HG03135 (cell line): Measurements from ENCODE around the gene CD4.
"Not testable (repeated sequence)": the region's sequence is repeated elsewhere in the genome, so short reads cannot be mapped to it uniquely, and the experiment has no call there.

Experiments used
- ATAC-seq: cut with Tn5 transposase; IDR thresholded peaks from one replicate; pipeline ENCODE4 v1.9.1; 2021; ENCODE audit warnings: mild to moderate bottlenecking, moderate library complexity; ENCODE audit not compliant: unreplicated experiment

Gene CD4

DNA sequence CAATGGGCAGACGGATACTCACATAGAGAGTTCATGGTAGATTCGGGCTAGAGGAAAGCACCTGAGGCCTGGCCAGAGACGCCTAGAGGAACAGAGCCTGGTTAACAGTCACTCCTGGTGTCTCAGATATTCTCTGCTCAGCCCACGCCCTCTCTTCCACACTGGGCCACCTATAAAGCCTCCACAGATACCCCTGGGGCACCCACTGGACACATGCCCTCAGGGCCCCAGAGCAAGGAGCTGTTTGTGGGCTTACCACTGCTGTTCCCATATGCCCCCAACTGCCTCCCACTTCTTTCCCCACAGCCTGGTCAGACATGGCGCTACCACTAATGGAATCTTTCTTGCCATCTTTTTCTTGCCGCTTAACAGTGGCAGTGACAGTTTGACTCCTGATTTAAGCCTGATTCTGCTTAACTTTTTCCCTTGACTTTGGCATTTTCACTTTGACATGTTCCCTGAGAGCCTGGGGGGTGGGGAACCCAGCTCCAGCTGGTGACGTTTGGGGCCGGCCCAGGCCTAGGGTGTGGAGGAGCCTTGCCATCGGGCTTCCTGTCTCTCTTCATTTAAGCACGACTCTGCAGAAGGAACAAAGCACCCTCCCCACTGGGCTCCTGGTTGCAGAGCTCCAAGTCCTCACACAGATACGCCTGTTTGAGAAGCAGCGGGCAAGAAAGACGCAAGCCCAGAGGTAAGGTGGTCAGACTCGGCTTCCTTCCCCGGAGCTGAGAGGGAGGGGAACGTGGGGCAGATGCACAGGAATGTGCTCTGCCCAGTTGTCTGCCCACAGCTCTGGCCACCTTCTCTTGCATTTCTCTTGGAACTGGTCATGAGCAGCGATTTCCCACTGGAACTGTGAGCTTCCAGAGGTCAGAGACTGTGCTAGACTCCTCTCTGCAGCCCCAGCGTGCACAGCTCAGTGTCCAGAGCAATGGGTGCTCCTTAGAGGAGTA lies at the start of gene CD4:
TSS of gene CD4 (plus strand) at position 557 of the 953 bp plus-strand sequence. CDS start 10,611 bp downstream, outside the sequence.
- ATAC-seq: no peak

DNA sequence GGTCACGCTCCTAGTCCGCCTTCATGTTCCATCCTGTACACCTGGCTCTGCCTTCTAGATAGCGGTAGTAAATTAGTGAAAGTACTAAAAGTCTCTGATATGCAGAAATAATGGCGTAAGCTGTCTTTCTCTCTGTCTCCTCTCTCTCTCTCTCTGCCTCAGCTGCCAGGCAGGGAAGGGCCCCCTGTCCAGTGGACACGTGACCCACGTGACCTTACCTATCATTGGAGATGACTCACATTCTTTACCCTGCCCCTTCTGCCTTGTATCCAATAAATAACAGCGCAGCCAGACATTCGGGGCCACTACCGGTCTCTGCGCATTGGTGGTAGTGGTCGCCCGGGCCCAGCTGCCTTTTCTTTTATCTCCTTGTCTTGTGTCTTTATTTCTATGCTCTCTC lies 47.2 kb upstream of the CD4 start:
- ATAC-seq: not testable (repeated sequence)

DNA sequence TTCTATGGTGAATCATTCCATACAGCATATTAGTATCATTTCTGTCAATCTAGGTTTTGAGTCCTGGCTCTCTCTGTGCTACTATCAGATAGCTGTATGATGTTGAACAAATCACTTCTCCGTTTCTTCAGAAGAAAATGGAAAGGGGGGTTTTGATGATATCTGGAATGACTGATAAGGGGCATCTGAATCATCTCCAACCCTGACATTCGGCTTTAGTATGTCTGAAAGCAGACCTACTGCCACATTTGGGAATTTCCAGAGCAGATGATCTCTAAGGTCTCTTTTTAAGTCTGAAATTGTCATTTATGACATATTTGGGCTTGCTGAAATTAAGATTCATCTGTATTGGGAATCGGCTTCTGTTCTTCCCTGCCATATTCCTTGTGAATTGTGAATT lies 46.5 kb upstream of the CD4 start:
- no peak for ATAC-seq

DNA sequence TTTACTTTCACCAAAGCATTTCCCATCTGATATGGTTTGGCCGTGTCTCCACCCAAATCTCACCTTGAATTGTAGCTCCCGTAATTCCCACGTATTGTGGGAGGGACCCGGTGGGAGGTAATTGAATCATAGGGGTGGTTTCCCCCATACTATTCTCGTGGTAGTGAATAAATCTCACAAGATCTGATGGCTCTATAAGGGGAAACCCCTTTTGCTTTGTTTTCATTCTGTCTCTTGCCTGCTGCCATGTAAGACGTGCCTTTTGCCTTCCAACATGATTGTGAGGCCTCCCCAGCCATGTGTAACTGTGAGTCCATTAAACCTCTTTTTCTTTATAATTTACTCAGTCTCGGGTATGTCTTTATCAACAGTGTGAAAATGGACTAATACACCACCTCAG lies 46.0 kb upstream of the CD4 start:
- not testable (repeated sequence) for ATAC-seq

DNA sequence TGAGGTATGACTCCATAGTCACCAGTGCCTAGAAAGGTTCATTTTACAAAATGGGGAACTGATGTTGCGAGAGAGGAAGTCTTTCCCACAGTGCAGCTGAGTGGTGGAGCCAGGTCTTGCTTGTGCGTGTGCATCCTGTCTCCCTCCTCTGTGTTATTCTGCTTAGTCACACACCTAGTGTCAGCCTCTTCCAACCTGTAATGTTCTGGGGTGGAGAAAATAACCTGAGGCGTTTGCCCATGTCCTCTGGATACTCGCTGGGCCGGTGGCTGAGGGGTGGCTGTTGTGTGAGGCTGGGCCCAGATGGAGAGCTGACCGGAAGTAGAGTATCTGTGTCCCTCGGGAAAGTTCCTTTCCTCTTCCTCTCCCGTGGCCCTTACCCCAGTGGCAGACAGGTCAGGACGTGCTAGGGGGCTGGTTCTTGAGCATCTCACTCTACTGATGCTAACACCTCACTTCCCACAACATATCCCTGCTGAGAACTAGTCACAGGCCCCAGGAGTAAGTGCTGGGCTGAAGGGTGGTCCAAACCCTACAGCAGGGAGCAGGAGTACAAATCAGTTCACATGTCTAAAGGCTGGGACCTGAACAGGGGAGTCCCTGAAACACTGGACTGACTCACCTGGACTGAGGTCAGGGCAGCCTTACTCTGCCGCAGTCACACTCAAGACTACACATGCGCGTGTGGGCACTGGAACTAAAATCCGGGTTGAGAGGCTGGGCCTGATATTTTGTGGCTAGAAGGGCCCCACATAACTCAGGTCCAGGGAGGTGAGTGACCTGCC lies 43.4 kb upstream of the CD4 start:
- ATAC-seq: no peak

DNA sequence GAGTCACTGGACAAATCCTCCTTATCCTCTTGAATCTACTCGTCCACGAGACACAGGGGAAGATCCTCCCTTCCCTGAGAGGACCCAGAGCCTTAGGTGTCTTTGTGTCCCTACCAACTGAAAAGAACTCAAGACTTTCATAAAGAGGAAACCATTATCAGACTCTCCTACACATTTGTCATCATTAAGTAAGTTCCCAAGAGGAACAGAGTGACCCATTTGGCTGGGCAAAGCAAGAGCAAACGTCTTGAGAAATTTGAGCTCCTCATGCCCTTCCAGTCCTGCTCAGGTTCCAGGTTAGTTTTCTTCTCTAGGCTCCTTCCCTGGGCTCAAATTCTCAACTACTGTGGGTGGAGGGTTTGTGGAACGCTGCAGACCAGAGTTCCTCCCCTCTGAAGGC lies 42.1 kb upstream of the CD4 start:
- ATAC-seq: no peak

DNA sequence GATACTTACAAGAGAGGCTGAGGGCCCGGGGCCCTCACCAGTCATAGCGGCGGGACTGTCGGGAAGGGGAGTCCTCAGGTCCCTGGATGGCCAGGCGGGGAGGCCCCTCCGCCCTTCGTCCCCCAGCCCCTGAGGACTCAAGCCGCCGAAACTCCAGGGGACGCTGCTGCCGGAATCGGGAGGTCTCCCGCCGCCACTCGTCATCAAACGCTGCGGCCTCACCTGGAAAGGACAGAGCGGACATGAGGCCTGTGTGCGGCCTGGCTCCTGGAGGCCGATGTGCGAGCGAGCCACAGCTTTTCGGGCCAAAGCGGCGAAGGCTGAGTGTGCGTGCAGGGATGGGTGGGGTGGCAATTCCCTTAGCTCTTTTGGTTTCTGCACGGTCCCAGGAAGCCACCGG lies 40.6 kb upstream of the CD4 start:
- no peak for ATAC-seq

DNA sequence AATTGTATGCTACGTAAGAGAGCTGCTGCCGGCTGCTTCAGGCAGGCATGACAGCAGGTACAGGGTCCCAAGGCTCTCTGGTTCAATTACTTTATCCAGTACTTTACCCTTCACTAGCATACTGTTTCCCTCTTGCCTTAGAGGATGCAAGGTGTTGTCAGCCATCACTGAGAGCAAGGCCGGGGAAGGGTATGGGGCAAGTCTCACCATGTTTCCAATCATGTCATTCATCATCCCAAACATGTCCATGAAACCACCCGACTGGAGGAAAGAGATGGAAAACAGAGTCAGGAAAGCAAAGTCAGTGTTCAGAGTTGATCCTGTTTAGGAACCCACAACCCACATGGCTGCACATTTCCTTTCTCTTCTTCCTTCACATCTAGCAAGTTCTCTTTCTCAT lies 38.8 kb upstream of the CD4 start:
- no peak for ATAC-seq

DNA sequence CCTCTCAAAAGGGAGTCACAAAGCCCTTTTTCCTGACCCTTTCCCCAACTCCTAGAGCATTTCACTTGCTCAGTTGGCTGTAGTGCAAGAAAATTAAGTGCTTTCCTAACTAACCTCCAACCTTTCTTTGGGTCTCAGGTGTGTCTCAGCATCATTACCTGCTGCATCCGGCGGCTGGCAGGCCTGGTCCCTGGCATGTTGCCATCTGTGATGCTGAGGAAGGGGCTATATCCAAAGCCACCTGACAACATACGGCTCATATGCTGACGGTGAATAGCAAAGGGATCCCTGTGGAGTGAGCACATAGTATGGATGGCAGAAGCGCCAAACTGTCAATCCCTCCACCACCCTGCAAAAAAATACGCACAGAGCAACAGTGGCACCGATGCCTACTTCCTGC lies 37.6 kb upstream of the CD4 start:
- no peak for ATAC-seq

DNA sequence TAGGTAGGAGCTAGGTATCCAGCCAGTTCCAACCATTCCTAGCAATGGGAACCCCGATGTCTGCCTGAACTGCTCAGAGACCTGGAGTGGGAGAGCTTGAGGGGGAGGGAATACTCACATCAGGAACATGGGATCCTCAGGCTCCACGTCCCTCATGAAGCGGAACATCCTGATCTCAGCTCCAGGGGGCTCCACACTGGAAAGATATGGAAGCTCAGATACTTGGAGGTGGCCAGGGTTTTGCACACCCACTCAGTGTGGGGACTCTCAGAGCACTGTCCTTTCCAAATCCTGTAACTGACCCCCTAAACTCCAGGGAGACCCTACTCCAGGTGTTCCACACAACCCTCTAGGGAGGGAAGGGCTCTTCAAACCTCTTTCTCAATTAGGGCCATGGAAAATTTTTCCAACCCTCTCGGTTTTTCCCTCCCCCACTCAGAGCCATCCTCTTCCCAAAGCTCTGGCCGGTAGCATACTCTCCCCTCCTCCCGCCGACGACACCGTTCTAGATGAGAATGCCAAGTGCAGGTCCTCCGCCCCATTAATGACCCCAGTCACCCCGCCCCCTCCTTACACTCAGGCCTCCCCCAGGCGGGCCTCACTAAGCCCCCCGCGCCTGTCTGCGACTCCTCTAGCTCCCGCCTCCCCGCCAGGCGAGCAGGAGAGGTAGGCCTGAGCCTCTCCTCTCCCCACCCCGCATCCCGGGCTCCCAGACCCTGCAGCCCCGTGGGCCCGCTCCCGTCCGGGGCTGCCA lies 37.0 kb upstream of the CD4 start:
- ATAC-seq: no peak

DNA sequence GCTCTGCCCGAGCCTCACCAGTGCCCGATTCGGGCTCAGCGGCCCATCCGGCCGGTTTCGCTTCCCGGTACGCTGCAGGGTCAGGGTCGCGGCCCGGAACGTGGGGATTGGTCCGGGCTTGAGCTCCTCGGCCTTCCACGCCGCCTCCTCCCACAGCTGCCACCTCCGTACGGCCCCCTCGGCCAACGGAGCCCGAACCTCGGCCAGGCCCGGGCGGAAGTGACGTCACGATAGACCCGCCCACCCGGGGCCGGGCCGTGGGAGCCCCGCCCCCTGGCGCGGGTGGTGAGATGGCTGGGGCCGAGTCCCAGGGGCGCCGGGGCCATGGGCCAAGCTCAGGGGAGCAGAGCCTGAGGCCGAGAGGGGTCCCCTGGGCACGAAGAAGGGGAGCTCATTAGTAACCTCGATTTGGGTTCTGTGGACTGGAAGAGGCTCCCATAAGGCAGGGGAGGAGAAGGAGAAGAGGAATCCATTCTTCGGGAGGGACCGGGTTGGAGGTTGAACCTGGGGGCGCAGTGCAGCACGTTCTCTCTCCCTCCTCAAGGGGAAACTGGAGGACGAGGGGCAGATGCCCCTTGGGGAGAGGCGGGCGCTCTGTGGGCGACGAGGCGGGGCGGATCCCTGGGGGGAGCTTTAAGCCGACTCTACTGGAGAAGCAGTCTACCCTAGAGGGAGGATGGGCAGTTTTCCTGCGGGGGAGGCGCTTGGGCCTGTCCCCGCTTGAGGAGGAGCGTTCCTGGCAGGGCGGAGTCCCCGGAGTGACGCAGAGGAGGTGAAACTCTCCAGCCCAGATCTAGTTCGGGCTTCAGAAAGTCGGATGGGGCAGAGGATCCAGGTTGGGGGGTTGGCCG lies 36.2 kb upstream of the CD4 start, which contains the start of gene MLF2:
TSS of gene MLF2 (minus strand) at position 221 of the 851 bp plus-strand sequence. CDS start 807 bp downstream, outside the sequence.
- ATAC-seq: peak; percentile 89

DNA sequence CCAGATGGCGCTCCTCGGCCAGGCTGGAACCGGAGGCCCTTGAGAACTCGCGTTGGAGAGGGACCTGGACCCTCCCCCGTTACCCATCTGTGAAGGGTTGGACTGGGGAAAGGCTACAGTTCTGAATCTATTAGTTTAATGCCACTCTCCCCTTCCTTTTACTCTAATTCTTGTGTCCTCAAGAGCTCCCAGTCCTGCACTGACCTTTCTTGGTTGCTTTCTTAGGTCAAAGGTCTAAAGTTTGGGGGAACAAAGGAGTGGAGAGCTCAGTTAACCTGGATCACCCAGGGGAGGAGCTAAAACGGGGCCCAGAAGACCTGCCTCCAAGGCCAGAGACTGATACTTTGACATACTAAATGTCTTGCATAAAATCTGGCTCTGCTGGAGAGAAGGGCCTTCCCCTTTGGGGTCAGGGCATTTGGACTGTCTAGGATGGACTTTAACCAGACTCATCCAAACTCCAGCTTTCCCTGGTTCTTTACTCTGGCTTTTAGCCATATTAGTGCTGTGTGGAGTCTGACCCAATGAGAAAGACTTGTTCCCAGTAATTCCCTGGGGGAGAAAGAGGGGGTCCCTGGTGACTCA lies 35.5 kb upstream of the CD4 start:
- ATAC-seq: no peak

DNA sequence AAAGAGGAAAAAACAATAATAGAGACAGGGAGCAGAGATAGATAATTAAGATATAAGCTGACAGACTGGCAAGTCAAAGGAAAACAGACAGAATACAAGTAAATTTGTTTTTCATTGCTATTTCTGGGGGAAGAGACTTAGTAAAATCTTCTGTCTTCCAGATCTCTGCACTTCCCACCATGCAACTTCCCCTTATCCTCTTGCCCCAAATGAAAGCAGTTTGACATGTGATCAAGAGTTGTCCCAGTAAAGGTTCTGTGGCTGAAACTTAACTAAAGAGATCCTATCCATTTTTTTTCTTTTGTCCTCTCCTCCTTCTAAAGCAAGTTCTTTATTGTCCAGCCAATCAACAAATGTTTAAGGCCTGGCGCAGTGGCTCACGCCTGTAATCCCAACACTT lies 34.9 kb upstream of the CD4 start:
- ATAC-seq: no peak

DNA sequence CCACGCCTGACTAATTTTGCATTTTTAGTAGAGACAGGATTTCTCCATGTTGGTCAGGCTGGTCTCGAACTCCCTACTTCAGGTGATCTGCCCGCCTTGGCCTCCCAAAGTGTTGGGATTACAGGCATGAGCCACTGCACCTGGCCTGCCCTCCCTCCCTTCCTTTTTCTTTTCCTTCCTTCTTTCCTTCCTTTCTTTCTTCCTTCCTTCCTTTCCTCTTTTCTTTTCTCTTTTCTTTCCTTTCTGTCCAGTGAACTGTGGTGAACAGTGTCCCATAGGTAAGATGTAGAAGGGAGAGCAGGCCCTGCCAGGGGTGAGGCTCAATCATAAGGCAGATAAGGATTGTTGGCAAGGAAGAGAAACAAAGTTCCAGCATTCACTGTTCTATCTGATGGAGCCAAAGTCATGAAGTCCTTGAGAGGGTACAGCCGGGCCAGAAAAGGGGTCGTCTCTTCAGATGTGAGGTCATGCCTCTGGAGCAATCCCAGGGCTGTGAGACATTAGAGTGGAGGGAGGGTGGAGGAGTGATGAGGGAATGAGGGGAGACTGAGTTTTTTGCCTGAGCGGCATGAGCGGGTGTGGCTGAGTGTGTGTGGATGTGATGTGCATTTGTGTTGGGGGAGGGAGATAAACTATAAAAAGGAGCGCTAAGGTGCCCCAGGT lies 32.2 kb upstream of the CD4 start:
- ATAC-seq: no peak

DNA sequence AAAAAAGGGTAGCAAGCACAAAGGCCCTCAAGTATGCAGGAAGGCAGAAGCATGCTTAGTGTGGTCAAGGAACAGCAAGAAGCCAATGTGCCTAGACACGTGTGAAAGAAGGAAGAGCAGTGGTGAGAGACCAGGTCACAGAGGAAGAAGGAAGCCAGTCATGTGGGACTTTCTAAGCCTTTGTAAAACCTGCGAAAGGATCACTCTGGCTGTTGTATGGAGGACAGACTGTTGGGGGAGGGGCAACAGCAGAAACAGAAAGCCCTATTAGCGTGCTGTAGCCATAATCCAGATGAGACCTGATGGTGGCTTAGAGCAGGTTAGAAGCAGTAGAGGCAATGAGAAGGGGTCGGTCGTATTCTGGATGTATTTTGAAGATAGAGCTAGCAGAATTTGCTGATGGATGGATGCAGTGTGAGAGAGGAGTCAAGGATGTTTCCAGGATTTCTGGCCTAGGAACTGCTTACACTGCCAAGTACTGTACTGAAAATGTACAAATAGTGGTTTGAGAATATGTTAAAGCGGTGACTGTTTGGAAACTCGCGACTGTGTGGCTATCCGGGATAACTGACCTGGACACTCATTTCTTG lies 30.7 kb upstream of the CD4 start:
- no peak for ATAC-seq

DNA sequence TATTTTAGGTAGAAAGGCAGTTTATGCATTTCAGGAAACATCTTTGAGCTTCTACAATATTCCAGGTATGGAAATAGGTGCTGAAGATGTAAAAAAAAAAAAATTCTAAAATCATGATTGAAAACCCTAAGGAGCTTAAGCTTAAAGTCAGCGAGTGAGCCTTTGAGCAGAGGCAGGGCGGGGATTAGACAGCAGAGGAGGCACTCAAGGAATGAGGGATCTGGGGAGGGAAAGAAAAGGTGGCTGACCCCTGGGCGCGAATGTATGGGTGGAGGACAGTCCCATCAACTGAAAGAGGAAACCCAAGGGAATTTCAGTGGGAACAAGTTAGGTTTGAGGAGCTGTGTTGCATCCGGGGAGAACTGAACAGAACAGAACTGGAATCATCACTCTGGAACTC lies 29.6 kb upstream of the CD4 start:
- no peak for ATAC-seq

DNA sequence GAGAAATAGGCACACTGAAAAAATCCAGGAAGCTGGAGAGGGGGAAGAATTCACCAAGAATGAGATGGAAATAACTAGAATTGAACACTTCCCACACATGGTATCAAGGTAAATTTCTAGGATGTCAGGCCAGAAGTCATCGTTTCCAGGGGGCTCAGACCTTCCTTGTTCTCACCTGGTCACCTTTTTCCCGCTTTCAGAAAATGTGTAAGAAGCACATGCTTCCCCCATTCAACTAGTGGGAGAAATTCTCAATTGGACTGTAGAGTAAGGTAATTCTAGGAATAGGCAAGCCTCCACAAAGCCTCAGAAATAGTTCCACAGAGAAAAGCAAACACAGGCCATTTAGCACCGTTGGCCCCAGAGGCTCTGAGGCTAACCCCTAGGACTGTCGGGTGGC lies 25.9 kb upstream of the CD4 start:
- ATAC-seq: no peak

DNA sequence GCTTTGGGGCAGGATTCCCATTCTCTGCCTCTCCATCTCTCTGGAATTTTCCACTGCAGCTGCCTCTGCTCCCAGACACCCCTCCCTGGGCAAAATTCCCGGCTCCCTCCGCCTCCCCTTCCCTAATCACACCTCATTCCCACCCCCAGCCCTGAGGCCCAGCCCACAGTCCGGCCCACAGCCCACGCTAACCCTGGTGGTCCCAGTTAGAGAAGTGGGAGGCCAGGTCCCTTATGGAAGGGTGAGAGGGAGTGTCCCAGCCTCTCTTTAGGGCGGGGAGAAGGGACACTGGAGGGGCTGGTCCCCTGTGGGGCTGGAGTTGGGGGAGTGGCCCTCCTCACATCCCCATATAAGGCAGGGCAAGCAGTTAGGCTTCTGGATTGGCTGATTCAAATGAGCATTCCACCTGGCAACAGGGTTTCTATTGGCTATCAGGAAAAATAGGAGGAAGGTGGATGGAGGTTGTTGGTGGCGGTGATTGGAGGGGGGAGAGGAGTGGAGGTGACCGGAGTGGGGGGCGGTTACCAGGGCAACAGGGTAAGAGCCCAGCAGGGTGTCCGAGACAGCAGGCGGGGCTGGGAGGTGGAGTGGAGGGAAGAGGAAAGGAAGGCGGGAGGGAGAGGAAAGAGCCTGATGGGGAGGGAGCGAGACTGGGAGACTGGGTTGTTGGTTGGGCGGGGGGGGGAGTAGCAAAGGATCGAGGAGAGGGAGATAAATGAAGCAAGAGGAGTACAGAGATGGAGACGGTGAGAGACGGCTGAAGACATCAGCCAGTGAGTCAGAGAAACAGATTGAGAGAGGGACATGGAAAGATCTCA lies 25.1 kb upstream of the CD4 start:
- peak; percentile 68 for ATAC-seq
